ENCODE data around the gene HENMT1.
"Not testable (repeated sequence)": the region's sequence is repeated elsewhere in the genome, so short reads cannot be mapped to it uniquely, and the experiment has no call there.

Gene HENMT1

DNA sequence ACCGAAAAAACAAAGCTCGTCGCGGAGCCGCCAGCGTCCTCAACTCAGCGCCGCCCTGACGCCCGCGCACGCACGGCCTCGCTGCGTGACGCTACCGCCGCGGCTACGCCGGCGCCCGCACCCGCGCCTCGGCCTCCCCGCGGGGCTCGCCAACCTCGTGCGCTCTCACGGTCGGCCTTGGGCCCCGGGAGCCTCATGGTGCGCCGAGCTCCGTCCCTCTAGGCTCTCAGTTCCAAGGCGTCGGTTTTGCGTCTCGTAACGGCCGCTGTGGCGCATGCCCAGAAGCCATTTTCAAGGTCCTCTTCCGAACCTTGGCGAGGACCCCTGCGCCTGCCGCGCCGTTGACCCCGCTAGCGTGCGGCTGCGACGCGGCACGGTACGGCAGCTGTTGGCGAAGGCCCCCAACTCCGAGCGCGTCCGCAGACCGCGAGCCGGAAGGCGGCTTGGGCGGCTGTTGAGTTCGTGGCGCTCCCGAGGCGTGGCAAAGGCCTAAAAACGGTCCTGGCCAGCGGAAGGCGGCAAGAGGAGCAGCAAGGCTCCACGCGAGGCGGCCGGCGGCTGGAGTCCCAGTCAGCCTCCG, at the start of gene HENMT1:
Gene HENMT1 (minus strand): TSS at position 64 of the 580 bp plus-strand sequence. CDS start 1,209 bp downstream, outside the sequence.
- peak; percentile 84 for DNase-seq

GRCh38 chr1:108708691-108709660, 48.1 kb upstream of the HENMT1 start:
- DNase-seq = peak; percentile 45

DNA sequence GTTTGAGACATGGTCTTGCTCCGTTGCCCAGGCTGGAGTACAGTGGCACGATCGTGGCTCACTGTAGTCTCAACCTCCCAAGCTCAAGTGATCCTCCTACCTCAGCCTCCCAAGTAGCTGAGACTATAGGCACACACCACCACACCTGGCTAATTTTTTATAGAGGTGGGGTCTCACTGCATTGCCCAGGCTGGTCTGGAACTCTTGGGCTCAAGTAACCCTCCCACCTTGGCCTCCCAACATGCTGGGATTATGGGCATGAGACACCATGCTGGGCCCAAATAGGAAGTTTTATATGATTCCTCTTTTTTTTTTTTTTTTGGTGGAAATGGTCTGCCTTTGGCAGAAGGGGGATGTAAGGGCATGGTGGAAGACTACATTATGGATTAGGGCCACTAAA, 45.8 kb upstream of the HENMT1 start:
- no peak for DNase-seq

DNA sequence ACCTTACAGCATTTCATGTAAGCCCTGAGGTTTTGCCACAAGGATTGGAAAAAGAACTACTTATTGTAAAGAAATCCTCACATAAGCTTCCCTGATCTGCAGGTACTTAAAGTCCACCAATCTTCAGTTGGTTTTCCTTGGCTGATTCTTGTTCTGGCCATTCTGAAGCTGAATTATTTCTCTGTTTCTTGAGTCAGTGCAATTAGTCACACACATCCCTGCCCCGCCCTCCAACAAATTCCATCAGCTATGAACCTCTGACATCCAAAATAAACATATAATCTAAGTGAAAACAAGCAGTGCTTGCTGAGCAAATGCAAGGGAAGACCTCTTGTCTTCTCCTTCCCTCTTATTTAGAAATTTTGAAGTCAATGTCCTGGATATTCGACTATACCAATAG, 43.6 kb upstream of the HENMT1 start:
- no peak for DNase-seq

GRCh38 chr1:108703939-108704338, 43.0 kb upstream of the HENMT1 start:
- no peak for DNase-seq

DNA sequence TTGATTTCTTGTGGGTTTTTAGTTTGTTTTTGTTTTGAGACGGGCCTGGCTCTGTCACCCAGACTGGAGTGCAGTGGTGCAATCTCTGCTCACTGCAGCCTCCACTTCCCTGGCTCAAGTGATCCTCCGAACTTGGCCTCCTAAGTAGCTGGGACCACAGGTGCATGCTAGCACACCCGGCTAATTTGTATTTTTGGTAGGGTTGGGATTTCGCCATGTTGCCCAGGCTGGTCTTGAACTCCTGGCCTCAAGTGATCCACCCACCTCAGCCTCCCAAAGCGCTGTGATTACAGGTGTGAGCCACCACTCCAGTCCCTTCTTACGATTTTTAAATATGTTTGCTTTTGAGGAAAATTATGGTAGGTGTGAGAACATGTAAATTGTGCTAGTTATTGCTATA, 41.2 kb upstream of the HENMT1 start:
- DNase-seq = not testable (repeated sequence)

GRCh38 chr1:108701176-108701849, 40.4 kb upstream of the HENMT1 start:
- no peak for DNase-seq

- no peak for DNase-seq
Measured at GRCh38 chr1:108699375-108700332, 38.8 kb upstream of the HENMT1 start.

DNA sequence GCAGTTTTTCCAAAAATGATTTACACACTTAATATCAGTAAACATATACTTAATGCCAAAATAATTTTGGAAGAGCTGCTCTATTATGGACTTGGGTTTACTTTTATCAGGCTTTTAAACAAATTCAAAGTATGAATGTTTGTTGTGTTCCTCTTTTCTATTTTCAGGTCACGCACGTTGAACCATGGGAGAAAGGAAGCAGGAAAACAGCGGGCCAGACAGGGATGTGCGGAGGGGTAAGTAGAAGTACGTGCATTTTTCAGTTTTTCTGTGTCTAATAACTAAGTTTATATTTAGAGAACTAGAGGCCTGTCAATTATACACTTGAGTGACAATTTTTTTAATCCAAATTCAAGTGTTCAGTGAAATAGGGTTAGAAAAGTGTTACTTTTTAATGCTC, 34.6 kb upstream of the HENMT1 start:
- DNase-seq = no peak

DNA sequence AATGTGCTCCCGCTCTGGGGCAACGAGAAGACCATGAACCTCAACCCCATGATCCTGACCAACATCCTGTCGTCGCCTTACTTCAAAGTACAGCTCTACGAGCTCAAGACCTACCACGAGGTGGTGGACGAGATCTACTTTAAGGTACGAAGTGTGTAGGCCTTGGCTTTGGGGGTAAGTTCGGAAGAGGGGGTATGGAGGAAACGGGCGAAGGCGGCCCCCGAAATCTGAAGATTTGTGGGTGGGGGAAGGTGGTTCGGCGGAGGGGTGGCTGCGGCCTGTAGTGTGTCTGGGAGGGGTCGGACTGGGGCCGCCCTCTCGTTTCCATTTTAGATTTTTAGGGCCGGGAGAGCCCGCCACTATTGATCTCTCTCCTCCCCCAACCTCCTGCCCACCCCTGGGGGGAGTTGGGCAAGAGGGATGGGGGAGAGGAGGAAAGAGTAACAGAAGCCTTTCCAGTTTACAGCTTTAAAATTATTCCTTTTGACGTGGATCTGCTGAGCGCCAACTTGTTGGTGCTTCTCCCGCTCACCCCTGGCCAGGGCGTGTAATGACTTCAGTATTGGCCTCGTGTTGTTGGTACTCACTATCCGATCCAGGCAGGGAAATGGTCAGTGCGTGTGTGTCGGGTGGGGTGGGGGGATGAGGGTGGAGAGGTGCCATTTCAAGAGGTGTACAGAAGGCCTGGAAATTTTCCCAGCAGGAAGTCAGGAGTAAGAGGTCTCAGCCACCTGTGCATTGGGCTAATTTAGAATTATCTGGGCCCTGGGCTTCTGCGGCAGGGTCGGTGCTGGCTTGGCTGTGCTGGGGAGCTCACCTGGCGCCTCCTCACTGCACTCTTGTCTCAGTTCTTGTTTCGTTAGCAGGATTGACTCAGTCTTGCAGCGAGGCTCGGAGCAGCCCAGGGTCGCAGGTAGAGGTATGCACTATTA, 32.1 kb upstream of the HENMT1 start:
- peak; percentile 42 for DNase-seq

DNA sequence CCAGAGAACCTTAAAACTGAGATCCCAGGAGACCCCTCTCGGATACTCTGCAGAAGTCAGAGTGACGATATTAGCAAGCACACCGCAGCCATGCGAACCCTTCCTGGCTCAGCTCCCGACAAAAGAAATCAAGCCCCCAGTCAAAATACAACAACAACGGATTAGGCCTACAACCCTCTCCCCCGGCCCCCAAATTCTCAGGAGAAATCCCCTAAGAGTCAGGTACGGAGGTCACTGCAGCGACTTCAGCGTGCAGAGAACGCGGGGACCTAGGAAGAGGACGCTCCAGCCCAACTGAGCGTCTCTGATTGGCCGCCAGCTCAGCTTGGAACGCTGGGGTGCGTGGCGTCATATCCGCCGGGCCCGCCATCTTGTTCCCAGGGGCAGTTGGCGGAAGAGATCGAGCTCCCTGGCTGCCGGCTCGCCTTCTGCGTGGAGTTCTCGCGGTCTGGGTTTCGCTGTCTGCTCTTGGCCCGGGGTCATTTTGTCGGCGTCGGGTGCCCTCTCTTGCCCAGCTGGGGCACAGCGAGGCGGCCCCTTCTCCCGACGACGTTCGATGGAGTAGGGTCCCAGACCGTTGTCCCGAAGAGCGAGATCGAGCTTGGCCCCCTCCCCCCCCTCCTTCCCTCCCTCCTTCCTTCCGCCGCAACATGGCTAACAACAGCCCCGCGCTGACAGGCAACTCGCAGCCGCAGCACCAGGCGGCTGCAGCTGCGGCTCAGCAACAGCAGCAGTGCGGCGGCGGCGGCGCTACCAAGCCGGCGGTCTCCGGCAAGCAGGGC, 31.2 kb upstream of the HENMT1 start, which contains the start of gene PRPF38B:
Gene PRPF38B (plus strand): TSS at position 369 of the 782 bp plus-strand sequence. CDS start 282 bp downstream, at position 651.
- peak; percentile 90 for DNase-seq

- DNase-seq = no peak
Measured at GRCh38 chr1:108691128-108691941, 30.4 kb upstream of the HENMT1 start.

DNA sequence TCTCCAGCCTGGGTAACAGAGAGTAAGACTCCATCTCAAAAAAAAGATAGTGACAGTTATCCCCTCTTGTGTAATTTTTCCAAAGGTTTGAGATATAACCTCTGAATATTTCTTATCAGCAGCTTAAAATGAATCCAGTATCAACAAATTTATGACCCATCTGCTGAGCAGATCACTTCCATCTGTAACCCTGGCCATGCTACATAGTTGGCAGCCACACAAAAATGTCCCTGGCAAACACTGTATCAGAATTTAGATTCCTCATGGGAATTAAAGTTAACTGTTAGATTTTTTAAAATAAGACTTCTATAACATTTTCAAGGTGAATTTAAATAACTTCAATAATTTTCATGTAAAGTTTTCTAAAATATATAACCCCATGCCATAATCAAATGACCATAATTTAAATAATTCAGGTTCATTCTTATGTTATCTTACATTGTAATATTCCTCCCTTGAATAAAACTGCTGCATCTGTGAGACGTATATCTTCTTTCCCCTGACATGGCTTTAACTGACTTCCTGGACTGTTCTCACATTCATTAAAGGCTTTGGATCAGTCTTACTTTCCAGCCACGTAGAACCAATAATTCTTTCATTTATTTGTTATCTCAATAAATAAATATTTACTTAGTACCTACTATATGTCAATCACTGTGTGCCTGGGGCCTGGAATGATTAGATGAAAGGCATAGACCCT, 25.9 kb upstream of the HENMT1 start:
- no peak for DNase-seq

- DNase-seq = no peak
Measured at GRCh38 chr1:108685529-108685928, 24.6 kb upstream of the HENMT1 start.

GRCh38 chr1:108681701-108682100, 20.8 kb upstream of the HENMT1 start:
- DNase-seq = not testable (repeated sequence)

DNA sequence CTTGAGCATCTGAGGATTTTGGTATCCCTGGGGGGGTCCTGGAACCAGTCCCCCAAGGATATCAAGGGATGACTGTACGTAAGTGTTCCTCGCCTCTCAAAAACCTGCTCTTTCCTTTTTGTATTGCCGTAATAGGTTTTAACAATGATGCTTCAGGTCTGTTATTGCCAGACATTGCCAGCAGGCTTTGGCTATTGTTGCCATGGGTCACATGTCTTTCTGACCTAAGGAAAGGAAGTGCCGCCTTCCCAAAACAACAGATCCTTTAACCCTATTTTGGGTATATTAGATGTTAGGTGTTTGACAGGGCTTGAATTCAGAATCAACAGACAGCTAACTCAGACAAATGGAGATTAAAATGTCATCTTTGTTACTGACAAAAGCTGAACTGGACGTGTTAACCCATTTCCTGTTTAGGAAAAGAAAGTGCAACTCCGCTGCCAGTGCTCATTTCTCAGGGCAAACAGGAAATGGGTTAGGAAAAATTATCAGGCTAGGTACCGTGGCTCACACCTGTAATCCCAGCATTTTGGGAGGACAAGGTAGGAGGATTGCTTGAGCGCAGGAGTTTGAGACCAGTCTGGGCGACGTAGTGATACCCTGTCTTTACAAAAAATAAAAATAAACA, 18.8 kb upstream of the HENMT1 start:
- no peak for DNase-seq

GRCh38 chr1:108678706-108679105, 17.8 kb upstream of the HENMT1 start:
- no peak for DNase-seq

DNA sequence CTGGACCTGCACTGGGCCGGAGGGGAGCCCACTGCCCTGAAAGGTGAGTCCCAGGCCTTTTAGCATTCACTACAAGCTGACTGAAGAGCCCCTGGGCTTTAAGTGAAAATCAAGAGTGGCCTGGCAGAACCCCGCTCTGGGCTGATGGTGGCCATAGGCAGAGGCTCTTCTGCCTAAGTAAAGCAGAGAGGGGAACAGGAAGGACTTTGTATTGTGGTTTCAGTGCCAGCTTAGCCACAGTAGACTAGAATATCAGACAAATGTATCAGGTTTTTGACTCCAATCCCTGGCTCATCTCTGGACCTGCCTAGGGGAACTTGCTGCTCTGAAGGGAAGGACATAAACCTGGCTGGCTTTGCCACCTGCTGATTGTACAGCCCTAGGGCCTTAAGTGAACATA, 10.2 kb upstream of the HENMT1 start:
- DNase-seq = no peak
